GM15510 (cell line): ENCODE results near the gene TM9SF4.

Experiments used
- POLR2A ChIP-seq: IDR thresholded peaks from 3 replicates; pipeline ENCODE4 v1.6.1; 2011; ENCODE audit warnings: borderline replicate concordance; ENCODE audit not compliant: insufficient read length; ENCODE audit errors: extremely low read depth

Gene TM9SF4

GRCh38 chr20:32209850-32210605 lies 100.5 kb downstream of the TM9SF4 start:
- TF ChIP-seq POLR2A = no peak

GRCh38 chr20:32213870-32214269 lies 104.4 kb downstream of the TM9SF4 start:
- no peak for TF ChIP-seq POLR2A

- TF ChIP-seq POLR2A = no peak
These were observed 105.6 kb downstream of the TM9SF4 start for GRCh38 chr20:32215147-32215546.

- TF ChIP-seq POLR2A = no peak
These were observed 106.2 kb downstream of the TM9SF4 start for GRCh38 chr20:32215729-32216128.

GRCh38 chr20:32216179-32217142 lies 106.9 kb downstream of the TM9SF4 start:
- TF ChIP-seq POLR2A = no peak
